Endothelial cell of umbilical vein (primary cell): ENCODE data around the gene SEZ6. TPM values are rescaled to one million over a fixed set of nuclear protein-coding genes. Genes with fewer than 3 reads are reported as not detected.

Experiments
- BruUV-seq: library from RNA; stranded (reverse); fragments of 400-500 nt; replicated peaks from 2 replicates; lab custom pipeline; 2021; lab: Mats Ljungman, UMichigan
- CTCF ChIA-PET: fragments of 300-600, 350-600 bp; sonication (Branson Sonifier 250); formaldehyde crosslinking; loops from one replicate; lab custom pipeline; 2021; ENCODE audit warnings: antibody characterized with exemption, inconsistent platforms; lab: Charles Lee
- POLR2A ChIA-PET: fragments of 300-600, 350-600 bp; sonication (Branson Sonifier 250); formaldehyde crosslinking; loops from one replicate; lab custom pipeline; 2021; ENCODE audit warnings: antibody characterized with exemption, inconsistent platforms; lab: Charles Lee
- DNase-seq: peaks from one replicate; pipeline ENCODE4 v3.0.0-alpha.2; 2011; ENCODE audit warnings: low read depth, low spot score
- FAIRE-seq: peaks from 2 replicates; lab custom pipeline; 2011; peaks lifted over from hg19 to GRCh38; lab: Jason Lieb, UNC
- H2AFZ ChIP-seq: 2 replicates; pipeline ENCODE4 v1.6.0; 2012; ENCODE audit warnings: low read depth, low read length, control low read depth, inconsistent platforms
- H3K27ac ChIP-seq: 2 replicates; pipeline ENCODE4 v1.5.1; 2011; ENCODE audit warnings: low read depth, mild to moderate bottlenecking, control low read depth, low read length, moderate library complexity; ENCODE audit not compliant: insufficient read depth
- H3K27me3 ChIP-seq, 2 experiments: 2 replicates each; pipeline versions ENCODE4 v1.6.0 to v1.6.1; 2011; ENCODE audit warnings: low read length in 2 of 2, mixed read lengths in 1 of 2; ENCODE audit not compliant: control insufficient read depth in 2 of 2, insufficient read depth in 2 of 2
- H3K36me3 ChIP-seq, 2 experiments: 2 replicates in 1 of 2; 3 replicates in 1 of 2; pipeline ENCODE4 v1.5.1; 2011; ENCODE audit warnings: low read length in 2 of 2, mild to moderate bottlenecking in 1 of 2, moderate library complexity in 1 of 2; ENCODE audit not compliant: control insufficient read depth in 2 of 2, insufficient read depth in 2 of 2; ENCODE audit errors: extremely low read depth in 1 of 2
- H3K4me1 ChIP-seq: 3 replicates; pipeline ENCODE4 v1.5.1; 2011; ENCODE audit warnings: mild to moderate bottlenecking, low read length; ENCODE audit not compliant: control insufficient read depth, insufficient read depth; ENCODE audit errors: extremely low read depth
- H3K4me2 ChIP-seq: 2 replicates; pipeline ENCODE4 v1.6.1; 2011; ENCODE audit warnings: low read length, control low read depth, mixed read lengths; ENCODE audit not compliant: insufficient read depth
- H3K4me3 ChIP-seq, 3 experiments: fragments of 200-600 bp in 1 of 3; sonication (generic), shearing (Covaris generic) in 1 of 3; replicated peaks in 1 of 3; 2 replicates each; pipeline ENCODE4 v1.5.1; 2011 to 2016; ENCODE audit warnings: control low read depth in 3 of 3, low read length in 3 of 3, mild to moderate bottlenecking in 2 of 3, inconsistent platforms in 1 of 3, low read depth in 1 of 3, moderate library complexity in 1 of 3; ENCODE audit not compliant: insufficient read depth in 1 of 3
- H3K79me2 ChIP-seq: 2 replicates; pipeline ENCODE4 v1.6.0; 2012; ENCODE audit warnings: low read length, inconsistent platforms; ENCODE audit not compliant: control insufficient read depth, insufficient read depth
- H3K9ac ChIP-seq: replicated peaks from 2 replicates; pipeline ENCODE3; 2011; ENCODE audit warnings: low read length, control low read depth; ENCODE audit not compliant: insufficient read depth; ENCODE audit errors: extremely low read depth
- H3K9me1 ChIP-seq: replicated peaks from 3 replicates; pipeline ENCODE4 v1.6.0; 2011; ENCODE audit warnings: mild to moderate bottlenecking, low read length; ENCODE audit not compliant: control insufficient read depth, insufficient read depth; ENCODE audit errors: extremely low read depth
- H3K9me3 ChIP-seq: replicated peaks from 2 replicates; pipeline ENCODE4 v1.5.1; 2012; ENCODE audit warnings: low read length, inconsistent platforms; ENCODE audit not compliant: control insufficient read depth, insufficient read depth
- H4K20me1 ChIP-seq: replicated peaks from 2 replicates; pipeline ENCODE3; 2011; ENCODE audit warnings: mild to moderate bottlenecking, low read length; ENCODE audit not compliant: control insufficient read depth, insufficient read depth; ENCODE audit errors: extremely low read depth
- CTCF ChIP-seq, 2 donors: IDR thresholded peaks; 1 replicate in 1 of 2; 2 replicates in 1 of 2; pipeline ENCODE4 v1.5.1; 2011; ENCODE audit warnings: low read length in 2 of 2, mild to moderate bottlenecking in 2 of 2, moderate library complexity in 2 of 2, control low read depth in 1 of 2, inconsistent platforms in 1 of 2, low read depth in 1 of 2; ENCODE audit not compliant: insufficient read depth in 1 of 2; ENCODE audit errors: extremely low read depth in 1 of 2
- EZH2 ChIP-seq: IDR thresholded peaks from 2 replicates; pipeline ENCODE4 v1.6.1; 2012; ENCODE audit warnings: borderline replicate concordance, low read depth, mild to moderate bottlenecking, moderate library complexity, low read length, inconsistent platforms; ENCODE audit not compliant: severe bottlenecking
- FOS ChIP-seq: IDR thresholded peaks from 2 replicates; pipeline ENCODE4 v1.6.1; 2011; ENCODE audit warnings: mild to moderate bottlenecking, low read length, moderate library complexity, borderline replicate concordance; ENCODE audit not compliant: insufficient read depth
- GATA2 ChIP-seq: IDR thresholded peaks from 2 replicates; pipeline ENCODE4 v1.7.0; 2011; ENCODE audit warnings: low read depth, mild to moderate bottlenecking, moderate library complexity, mixed read lengths, low read length; ENCODE audit not compliant: insufficient read length, insufficient read depth
- JUN ChIP-seq: IDR thresholded peaks from 2 replicates; pipeline ENCODE4 v1.6.1; 2011; ENCODE audit warnings: borderline replicate concordance, low read depth; ENCODE audit not compliant: insufficient read length, insufficient read depth
- MAX ChIP-seq: IDR thresholded peaks from 2 replicates; pipeline ENCODE4 v1.6.1; 2011; ENCODE audit not compliant: insufficient read depth, insufficient read length
- MYC ChIP-seq: IDR thresholded peaks from one replicate; pipeline ENCODE4 v1.6.1; 2011; ENCODE audit warnings: mild to moderate bottlenecking, low read depth, low read length
- POLR2A ChIP-seq: IDR thresholded peaks from 2 replicates; pipeline ENCODE4 v1.6.1; 2012; ENCODE audit warnings: low read depth, mild to moderate bottlenecking, control low read depth, low read length
- POLR2AphosphoS5 ChIP-seq: IDR thresholded peaks from 2 replicates; pipeline ENCODE4 v1.6.1; 2012; ENCODE audit warnings: low read depth, mild to moderate bottlenecking, control low read depth, low read length, moderate library complexity; ENCODE audit not compliant: insufficient read depth
- dilution Hi-C: fragments of 300-500 bp; cut with MboI; formaldehyde crosslinking; loops from one replicate; pipeline ENCODE4 v1.15.0; 2019; ENCODE audit warnings: low sequenced_read_pairs; ENCODE audit not compliant: extremely low pct_ligation_motif_present
- intact Hi-C: fragments of 100-400 bp; cut with micrococcal nuclease; formaldehyde crosslinking; loops from one replicate; pipeline ENCODE4 v1.10.0; 2022
- polyA plus RNA-seq, 4 experiments: library from polyadenylated mRNA; depleted of rRNA in 3 of 4; stranded (reverse) in 3 of 4; unstranded in 1 of 4; fragments of >200 nt; gene quantifications; 2 replicates each; pipeline versions ENCODE4 v1.2.1 to v1.2.3, GENCODE V29; 2011 to 2012; ENCODE audit warnings: missing spikeins in 1 of 4
- total RNA-seq: library from RNA; stranded (reverse); gene quantifications from 2 replicates; pipeline ENCODE4 v1.2.3, GENCODE V29; 2021

SEZ6 gene
- total and polyA plus RNA-seq, 2 donors (not counting 3 experiments of a cell fraction or from before 2014, with no cell fraction given) = not detected

GRCh38 chr17:28969706-28970393, 36.0 kb downstream of the SEZ6 start:
- dilution Hi-C loops (no loop called here), intact Hi-C loops (loop anchor here (5.0 kb wide), 1 partner anchor 82 kb away; no protein-coding TSS in a partner anchor)
- H3K36me3 ChIP-seq = no peaks in the 10 kb centered on the region
- H3K9me3 ChIP-seq = no peaks in the 10 kb centered on the region
- no peak overlapping the region for H2AFZ ChIP-seq
- H3K4me1 ChIP-seq = no peaks in the 10 kb centered on the region
- no peak for FAIRE-seq
- no peaks in the 10 kb centered on the region for H4K20me1 ChIP-seq
- H3K4me3 ChIP-seq = no peak overlapping the region
- BruUV-seq = no TSS peak
- no peaks in the 10 kb centered on the region for H3K9me1 ChIP-seq
- no peak overlapping the region for H3K9ac ChIP-seq
- ChIA-PET CTCF (interaction anchor here (1.2 to 7.8 kb wide), 4 partner anchors 10 to 146 kb away, joined by 3 to 84 read pairs (median 26); no protein-coding TSS in a partner anchor), POLR2A (interaction anchor here (0.9 kb wide), 1 partner anchor 53 kb away, joined by 3 read pairs; no protein-coding TSS in a partner anchor)
- H3K79me2 ChIP-seq = no peaks in the 10 kb centered on the region
- H3K27me3 ChIP-seq = no peaks in the 10 kb centered on the region
- DNase-seq = no peak
- H3K27ac ChIP-seq = no peak overlapping the region
- H3K4me2 ChIP-seq = no peak overlapping the region
- TF ChIP-seq CTCF (IDR thresholded peaks at IDR 0.05; ENCODE audit: extremely low read depth in 1 of 2, insufficient read depth in 1 of 2, low read depth in 1 of 2, low read length in 2 of 2) (no peak), POLR2AphosphoS5 (no peak), GATA2 (no peak), POLR2A (no peak), FOS (no peak), MAX (no peak), MYC (no peak), JUN (no peak), EZH2 (no peak)
